WERI-Rb-1 (cell line): ENCODE results near the gene SP9.

Source experiments
- DNase-seq: peaks from one replicate; pipeline ENCODE4 v3.0.0-alpha.2; 2020
- H3K27ac ChIP-seq: fragments of 250-450 bp; sonication (Bioruptor Pico); 2 replicates; pipeline ENCODE4 v1.5.1; 2020; ENCODE audit warnings: mild to moderate bottlenecking, moderate library complexity
- H3K27me3 ChIP-seq: fragments of 250-450 bp; sonication (Bioruptor Pico); 2 replicates; pipeline ENCODE4 v1.5.1; 2021; ENCODE audit warnings: mild to moderate bottlenecking, low read depth, moderate library complexity; ENCODE audit not compliant: insufficient read depth, severe bottlenecking
- H3K36me3 ChIP-seq: fragments of 250-450 bp; sonication (Bioruptor Pico); 2 replicates; pipeline ENCODE4 v1.5.1; 2020; ENCODE audit warnings: mild to moderate bottlenecking, moderate library complexity
- H3K4me3 ChIP-seq: 2 replicates; pipeline ENCODE4 v1.5.1; 2011; ENCODE audit warnings: low read depth, mild to moderate bottlenecking, control low read depth, low read length
- H3K9me3 ChIP-seq: fragments of 250-450 bp; sonication (Bioruptor Pico); 2 replicates; pipeline ENCODE4 v1.5.1; 2021; ENCODE audit warnings: mild to moderate bottlenecking, moderate library complexity; ENCODE audit not compliant: severe bottlenecking
- CTCF ChIP-seq: IDR thresholded peaks from 2 replicates; pipeline ENCODE4 v1.5.1; 2011; ENCODE audit warnings: low read depth, mild to moderate bottlenecking, control low read depth, inconsistent platforms, low read length

Gene SP9

GRCh38 chr2:174332217-174332963 lies 2.4 kb upstream of the SP9 start:
- peak overlapping the region; percentile 49 for H3K4me3 ChIP-seq
- TF ChIP-seq CTCF, result peak; percentile 43; the same call in 1 of the 2 replicates
- H3K27me3 ChIP-seq, result no peaks in the 10 kb centered on the region
- peaks cover 11% of the 10 kb centered on the region for H3K36me3 ChIP-seq
- H3K9me3 ChIP-seq, result no peaks in the 10 kb centered on the region
- peak overlapping the region; percentile 68 for H3K27ac ChIP-seq
- peak; percentile 87 for DNase-seq

GRCh38 chr2:174333017-174333371 lies 1.8 kb upstream of the SP9 start:
- H3K9me3 ChIP-seq, result no peaks in the 10 kb centered on the region
- no peak for TF ChIP-seq CTCF
- H3K27me3 ChIP-seq, result no peaks in the 10 kb centered on the region
- peak overlapping the region; percentile 68; the same call in 1 of the 2 replicates for H3K27ac ChIP-seq
- H3K4me3 ChIP-seq, result no peak overlapping the region
- DNase-seq, result no peak
- H3K36me3 ChIP-seq, result peaks cover 17% of the 10 kb centered on the region

GRCh38 chr2:174333372-174334277 lies 1.1 kb upstream of the SP9 start:
- peaks cover 20% of the 10 kb centered on the region for H3K36me3 ChIP-seq
- TF ChIP-seq CTCF, result no peak
- no peaks in the 10 kb centered on the region for H3K9me3 ChIP-seq
- H3K27ac ChIP-seq, result peak overlapping the region; percentile 9; the same call in 1 of the 2 replicates
- H3K27me3 ChIP-seq, result no peaks in the 10 kb centered on the region
- no peak for DNase-seq
- H3K4me3 ChIP-seq, result no peak overlapping the region

GRCh38 chr2:174334278-174334715 lies 457 bp upstream of the SP9 start:
- Histone ChIP-seq H3K27ac (peak overlapping the region; percentile 52), H3K9me3 (no peaks in the 10 kb centered on the region), H3K4me3 (no peak overlapping the region), H3K27me3 (no peaks in the 10 kb centered on the region), H3K36me3 (peaks cover 20% of the 10 kb centered on the region)
- no peak for DNase-seq
- no peak for TF ChIP-seq CTCF

GRCh38 chr2:174335254-174335987 lies 667 bp downstream of the SP9 start:
- Histone ChIP-seq H3K9me3 (no peaks in the 10 kb centered on the region), H3K36me3 (peaks cover 20% of the 10 kb centered on the region), H3K27me3 (no peaks in the 10 kb centered on the region), H3K4me3 (peak overlapping the region; percentile 80), H3K27ac (peak overlapping the region; percentile 83)
- peak; percentile 19 for DNase-seq
- no peak for TF ChIP-seq CTCF
